ENCODE measurements around the gene ADGRL3.

Gene ADGRL3

DNA sequence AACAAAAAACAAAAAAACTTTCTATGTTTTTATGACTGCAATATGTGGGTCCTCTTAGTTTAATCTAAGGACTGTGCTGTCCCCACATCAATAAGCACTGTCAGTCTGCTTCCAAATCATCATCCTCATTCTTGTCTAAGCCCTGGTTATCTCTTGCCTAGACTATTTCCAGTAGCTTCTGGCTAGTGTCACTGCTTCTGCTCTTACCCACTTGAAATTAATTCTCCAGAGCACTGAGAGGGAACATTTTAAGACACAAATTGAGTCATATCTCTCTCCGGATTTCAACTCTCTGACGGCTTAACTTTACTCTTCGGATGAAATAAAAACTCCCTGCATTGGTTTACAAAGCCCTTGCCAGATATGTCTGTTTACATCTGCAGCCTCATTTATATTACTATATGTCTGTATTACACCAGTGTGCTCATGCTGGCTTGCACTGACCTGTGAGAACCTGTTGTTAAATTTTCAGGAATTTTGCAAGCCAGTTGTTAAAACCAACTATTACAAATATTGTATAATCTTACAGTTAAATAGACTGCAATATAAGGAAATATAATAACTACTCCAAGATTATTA is 345.9 kb downstream of the ADGRL3 start:
- DNase-seq (ENCODE audit: low read depth, low spot score), result no peak

DNA sequence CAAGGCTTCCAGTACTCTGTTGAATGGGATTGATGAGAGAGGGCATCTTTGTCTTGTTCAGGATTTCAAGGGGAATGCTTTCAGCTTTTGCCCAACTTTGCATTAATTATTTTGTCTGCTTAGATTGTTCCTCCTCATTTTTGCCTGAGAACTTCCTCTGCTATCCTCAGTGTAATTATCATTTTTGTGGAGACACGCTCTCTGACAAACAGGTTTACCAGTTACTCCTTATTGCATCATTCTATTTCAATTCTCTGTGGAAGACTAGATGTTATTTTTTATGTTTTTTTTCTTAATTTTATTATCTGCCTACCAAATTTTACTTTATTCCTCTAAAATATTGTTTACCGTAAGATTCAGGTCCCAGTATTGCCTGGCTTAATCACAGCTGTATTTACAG is 349.2 kb downstream of the ADGRL3 start:
- DNase-seq (ENCODE audit: low read depth, low spot score), result no peak

DNA sequence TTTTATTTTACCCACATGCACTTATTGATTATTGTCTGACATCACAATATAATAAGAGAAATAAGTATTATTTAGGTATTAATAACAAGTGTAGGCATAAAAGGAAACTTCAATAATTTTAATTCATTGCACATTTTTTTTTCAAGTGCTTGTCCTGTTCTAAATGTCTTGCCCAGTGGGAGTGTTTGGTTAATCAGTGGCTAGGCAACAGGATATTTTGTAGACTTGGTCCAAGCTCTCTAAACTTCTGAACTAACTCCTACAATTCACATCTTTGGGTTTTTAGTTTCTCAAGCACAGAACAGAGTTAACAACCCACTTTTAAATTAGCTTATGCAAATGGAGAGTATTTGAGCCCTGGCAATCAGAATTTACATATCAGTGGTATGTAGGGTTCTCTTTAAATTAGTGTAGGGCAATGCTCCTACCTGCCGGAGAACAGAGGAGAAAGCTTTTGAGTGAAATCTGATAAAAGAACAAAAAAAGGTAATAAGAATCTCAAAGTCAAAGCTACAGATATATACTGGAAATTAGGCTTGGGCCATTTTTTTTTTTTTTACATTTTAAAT is 353.5 kb downstream of the ADGRL3 start:
- no peak for DNase-seq (ENCODE audit: low read depth, low spot score)

DNA sequence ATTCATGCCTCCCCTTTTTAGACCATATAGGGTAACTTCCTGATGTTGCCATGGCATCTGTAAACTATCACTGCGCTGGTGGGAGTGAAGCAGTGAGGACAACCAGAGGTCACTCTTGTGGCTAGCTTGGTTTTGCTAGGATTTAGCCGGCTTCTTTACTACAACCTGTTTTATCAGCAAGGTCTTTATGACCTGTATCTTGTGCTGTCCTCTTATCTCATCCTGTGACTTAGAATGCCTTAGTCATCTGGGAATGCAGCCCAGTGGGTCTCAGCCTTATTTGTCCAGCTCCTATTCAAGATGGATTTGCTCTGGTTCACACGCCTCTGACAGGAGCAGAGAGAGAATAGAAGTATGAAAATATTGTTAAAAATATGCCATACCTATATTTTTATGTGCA is 355.7 kb downstream of the ADGRL3 start:
- peak; percentile 56 for DNase-seq (ENCODE audit: low read depth, low spot score)

DNA sequence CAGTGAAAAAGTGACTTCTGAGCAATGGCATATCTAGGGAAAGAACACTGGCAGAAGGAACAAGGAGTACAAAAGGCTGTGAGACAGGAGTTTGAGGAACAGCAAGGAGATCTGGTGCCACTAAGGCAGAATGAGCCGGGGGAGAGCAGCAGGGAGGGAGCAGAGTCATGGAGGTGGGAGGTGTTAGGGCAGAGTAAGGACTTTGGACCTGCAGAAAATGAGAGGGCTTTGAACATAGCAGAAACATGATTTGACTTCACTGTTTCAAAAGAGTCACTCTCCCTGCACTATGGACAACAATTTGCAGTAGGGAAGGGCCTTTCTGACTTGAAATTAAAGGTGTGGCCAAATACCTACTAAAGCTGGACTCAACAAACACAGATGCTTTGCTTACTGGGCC is 356.2 kb downstream of the ADGRL3 start:
- no peak for DNase-seq (ENCODE audit: low read depth, low spot score)

DNA sequence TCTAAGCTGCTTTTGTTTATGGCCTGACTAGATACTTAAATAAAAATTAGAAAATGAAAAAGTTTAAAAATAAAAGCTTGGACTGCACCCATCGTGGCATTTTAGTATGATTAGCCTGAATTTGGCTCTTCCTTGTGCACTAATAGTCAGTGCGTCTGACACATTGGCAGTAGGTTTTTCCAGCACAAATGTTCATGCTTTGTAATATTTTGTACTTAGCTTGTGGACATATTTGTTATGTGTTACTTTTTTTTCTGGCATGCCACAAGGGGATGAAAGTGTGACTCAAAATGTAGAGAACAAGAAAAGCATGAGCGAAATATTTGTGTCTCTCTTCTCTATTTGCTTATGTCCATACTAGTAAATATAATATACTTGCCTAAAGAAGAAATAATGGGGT is 359.3 kb downstream of the ADGRL3 start:
- no peak for DNase-seq (ENCODE audit: low read depth, low spot score)

DNA sequence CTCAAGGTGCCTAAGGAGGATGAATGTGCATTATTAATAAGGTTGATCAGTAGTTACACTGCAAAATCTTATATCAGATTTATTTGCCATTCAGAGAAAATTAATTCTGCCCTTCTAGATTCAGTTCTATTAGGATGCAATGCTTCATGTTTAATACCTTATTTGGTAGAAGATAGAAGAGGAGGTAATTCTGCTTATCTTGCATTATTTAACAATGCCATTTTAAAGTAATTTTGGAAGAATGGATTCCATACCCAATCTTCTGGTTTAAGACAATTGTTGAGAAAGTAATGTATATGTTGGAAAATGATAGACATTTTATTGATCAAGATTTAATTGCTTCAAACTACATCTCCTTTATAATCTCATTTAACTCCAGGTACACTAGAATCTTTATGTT is 360.9 kb downstream of the ADGRL3 start:
- no peak for DNase-seq (ENCODE audit: low read depth, low spot score)

DNA sequence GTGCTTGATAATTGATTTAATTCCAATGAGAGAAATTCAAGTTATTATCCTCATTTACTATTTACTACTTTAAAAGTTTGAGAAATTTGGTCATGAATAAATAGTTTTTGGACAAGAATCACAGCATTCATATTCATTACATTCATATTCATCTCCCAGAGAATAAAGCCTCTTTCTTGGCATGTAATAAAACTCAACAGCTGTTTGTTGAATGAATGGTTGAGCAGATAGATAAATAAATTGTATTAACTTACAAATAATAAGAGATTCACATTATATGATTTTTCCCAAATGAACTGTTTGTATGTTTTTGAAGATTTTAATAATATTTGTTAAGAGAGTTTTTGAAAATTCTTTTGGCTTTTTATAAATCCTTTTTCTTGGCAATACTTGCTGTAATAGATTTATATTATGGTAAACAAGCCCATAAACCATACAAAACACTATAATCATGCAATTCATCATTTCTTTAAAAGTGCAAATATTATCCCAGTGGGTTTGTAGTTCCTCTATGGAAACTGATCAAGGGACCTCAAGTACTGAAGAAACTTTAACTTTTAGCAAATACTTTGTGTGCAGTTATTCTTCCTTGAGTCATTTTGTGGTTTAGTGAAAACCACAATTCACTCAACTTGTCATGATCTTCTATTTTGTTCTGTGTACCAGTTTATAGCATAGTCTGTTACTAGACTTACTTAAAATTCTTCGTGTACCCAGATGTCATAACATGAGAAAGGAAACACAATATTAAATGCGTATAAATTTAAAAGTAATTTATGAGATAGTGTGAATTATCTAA is 371.8 kb downstream of the ADGRL3 start:
- DNase-seq (ENCODE audit: low read depth, low spot score), result no peak

DNA sequence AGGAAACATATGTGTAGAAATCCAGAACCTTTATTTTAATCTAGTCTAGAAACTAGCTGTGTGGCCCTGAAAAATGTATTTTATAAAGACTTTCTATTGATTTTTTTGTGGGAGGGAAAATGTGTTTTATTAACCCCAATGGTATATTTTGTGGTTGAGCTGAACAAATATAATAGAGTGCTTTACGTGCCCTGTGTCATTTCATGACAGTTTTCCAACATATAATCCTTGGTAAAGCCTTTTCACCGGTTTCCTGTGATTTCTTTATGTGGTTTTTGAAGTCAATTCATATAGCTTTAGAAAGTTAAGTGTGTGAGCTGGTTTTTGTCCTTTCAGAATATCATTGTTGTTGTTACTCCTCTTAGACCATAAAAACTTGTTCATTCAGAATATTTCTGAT is 375.7 kb downstream of the ADGRL3 start:
- DNase-seq (ENCODE audit: low read depth, low spot score), result no peak

DNA sequence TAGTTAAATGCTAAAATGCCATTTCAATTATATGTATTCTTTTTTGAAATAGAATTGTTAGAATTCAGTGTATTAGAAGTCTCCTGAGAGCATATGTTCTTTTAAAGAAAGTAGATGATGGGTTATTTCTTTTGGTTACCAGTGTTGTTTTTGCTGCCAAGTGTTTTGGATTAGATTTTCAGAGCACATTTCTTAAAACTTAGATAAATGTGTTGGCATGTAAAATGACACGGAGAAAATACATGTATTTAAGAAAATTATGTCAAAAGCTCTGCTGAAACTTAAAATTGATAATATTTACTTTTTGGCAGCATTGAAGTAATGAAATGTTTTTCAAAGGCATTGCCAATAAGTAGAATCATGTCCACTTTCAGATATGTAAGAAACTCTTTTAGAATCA is 379.7 kb downstream of the ADGRL3 start:
- DNase-seq (ENCODE audit: low read depth, low spot score), result no peak

DNA sequence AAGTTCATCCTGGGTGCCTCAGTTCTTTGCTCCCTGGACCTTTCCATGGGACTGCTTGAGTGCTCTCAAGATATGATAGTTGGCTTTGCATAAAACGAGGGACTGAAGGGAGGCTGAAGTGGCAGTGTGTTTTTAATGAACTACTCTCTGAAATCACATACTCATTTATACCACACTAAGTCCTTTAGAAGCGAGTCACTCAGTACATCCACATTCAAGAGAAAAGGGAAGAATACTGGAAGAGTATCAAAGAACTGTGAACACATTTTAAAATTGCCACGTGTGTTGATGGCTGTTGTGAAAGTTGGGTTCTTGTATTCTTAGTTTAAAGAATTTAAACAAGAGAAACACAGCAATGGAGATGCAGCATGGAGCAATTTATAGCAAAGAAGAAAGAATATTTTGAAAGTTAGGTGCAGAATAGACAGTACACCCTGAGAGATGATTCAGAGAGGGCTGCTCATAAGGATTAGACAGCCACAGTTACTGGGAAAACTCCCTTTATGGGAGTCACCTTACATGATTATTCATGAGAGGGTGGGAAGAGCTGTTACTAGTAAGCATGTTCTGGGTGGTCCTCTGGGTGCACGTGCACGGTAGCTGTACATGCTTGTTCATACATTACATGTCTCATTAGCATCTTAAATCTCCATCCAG is 380.7 kb downstream of the ADGRL3 start:
- DNase-seq (ENCODE audit: low read depth, low spot score), result no peak

DNA sequence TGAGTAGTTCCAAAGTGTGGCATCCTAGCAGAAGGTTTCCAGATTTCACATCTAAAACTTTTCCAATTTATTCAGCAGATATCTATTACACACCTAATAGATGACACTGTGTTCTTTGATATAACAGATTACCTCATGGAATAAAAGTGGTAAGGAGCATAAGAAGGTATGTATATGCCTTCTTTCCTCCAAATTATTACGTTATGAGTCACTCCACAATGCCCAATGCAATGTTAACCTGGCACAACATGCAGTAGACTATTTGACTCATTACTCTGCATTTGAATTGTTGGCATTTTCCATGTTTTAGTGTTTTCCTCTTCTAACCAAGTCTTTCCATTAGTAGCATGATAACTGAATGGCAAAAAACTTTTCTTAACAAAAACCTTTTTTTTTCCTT is 383.6 kb downstream of the ADGRL3 start:
- DNase-seq (ENCODE audit: low read depth, low spot score), result no peak

DNA sequence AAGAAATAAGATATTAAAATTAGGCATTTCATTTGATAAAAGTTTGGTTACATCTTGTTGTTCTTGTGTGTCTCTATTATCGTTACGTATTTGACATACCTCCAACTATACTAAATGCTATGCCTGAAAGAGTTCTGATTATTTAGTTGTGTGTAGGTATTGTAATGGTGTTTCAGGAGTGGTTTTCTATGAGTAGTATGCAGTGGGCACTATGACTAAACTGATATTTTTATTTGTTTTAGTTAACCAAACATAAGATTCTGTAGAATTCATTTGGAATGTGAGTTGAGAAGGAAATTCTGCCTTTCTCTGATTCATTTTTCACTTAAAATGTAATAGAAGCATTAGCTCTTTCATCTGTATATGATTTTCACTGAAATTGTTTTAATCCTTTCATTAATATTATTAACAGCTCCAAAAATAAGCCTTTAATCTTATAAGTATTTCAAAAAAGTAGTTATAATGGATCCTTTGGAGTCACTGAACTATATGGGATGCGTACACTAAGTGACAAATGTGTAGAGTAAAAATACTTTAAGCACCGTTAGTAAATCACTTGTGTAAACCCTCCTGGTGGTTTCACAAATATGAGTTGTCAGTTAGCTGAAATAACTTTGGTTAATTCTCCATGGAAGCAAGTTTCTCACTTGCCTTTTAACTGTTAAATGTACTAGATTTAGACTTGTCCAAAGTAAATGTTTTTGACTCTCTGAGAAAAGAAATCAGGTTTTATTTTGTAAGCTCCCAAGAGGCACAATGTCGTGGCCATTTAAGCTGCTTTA is 388.7 kb downstream of the ADGRL3 start:
- DNase-seq (ENCODE audit: low read depth, low spot score), result no peak

DNA sequence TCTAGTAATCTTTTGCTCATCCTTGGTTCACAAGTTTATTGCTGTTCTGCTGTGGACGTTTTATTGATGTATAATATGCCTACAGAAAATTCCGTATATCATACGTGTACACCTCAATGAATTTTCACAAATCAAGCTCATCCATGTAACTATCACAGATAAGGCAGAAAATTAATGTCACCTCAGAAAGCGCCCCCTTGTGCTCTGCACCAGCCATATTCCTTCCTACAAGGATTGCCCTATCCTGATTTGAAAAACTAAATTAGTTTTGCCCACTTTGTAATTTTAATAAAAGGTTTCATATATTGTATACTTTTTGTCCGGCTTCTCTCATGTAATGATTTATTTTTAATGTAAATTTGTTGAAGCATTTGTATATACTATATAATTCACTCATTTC is 390.8 kb downstream of the ADGRL3 start:
- no peak for DNase-seq (ENCODE audit: low read depth, low spot score)

DNA sequence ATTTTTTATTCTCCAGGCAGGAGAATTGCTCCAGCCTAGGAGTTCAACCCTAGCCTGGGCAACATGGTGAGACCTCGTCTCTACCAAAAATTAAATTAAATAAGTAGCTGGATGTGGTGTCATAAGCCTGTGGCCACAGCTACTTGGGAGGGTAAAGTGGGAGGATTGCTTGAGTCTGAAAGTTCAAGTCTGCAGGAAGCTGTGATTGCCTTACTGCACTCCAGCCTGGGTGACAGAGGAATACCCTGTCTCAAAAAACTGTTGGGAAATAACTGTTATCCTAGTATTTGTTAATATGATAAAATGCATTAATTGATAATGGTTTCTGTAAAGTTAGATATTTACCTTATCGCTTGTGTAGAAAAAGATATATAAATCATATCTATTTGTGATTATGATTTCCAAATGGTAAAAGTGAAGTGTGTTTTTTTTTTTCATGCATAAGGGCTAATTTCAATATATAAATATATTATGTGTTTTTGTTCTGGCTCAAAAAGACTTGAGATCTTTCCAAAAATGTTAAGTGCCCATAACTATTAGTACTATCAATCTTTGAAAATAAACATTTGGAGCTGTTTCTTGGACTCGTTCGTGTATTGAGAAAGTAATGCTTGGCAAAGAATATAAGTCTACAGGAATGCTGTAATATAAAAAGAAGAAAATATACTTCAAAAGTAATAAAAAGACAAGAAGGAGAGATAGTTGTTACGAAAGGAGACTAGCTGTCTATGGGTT is 396.6 kb downstream of the ADGRL3 start:
- DNase-seq (ENCODE audit: low read depth, low spot score), result no peak

DNA sequence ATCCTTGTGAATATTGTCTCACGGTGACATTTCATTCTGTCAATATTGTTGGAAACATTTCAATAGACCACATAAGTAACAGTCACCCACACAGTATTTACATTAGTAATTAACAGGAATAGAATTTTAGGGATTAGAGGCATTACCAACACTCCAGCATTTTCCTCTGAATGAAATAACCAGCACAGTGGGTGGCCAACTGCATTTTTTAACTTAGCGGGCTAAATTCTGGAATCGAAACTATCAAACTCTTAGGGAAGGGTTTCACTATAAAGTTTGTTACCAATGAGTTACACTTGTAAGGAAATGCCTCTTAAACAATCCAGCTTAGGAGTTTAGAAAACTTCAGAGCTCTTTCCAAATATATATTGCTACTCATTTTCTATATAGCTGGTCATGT is 403.0 kb downstream of the ADGRL3 start:
- no peak for DNase-seq (ENCODE audit: low read depth, low spot score)

DNA sequence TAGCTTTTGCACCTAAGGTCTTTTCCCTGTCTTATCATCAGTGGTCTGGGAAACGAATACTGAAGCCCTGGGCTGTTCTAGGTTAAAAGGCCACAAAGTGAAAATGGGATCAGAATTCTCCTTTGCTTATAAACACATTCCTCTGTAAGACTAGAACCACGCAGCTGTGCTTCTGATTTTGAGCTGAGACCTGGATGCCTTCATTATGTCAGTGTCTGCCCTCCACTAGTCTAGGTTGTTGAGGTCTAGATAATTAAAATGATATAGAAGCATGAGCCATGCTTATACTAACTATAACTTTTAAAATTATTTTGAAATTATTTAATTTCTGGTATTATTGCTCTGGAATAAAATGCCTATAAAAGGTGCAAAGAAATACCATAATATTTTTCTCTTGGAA is 403.9 kb downstream of the ADGRL3 start:
- no peak for DNase-seq (ENCODE audit: low read depth, low spot score)

DNA sequence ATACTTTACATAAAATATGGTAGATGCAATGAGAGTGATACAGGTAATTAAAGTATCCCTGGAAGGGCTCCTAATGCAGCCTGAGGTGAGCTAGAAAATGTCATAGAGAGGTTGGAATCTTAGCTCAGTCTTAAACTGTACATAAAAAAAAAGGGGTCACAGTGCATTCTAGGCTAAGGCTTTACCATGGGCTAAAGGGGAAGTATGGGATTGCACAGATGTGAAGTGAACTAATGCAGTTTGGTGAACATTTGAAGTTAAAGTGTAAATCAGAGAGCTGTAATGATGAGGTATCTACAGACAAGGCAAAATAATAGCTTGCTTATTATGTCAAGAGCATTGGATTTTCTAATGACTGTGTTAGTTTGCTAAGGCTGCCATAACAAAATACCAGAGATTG is 405.9 kb downstream of the ADGRL3 start:
- no peak for DNase-seq (ENCODE audit: low read depth, low spot score)

DNA sequence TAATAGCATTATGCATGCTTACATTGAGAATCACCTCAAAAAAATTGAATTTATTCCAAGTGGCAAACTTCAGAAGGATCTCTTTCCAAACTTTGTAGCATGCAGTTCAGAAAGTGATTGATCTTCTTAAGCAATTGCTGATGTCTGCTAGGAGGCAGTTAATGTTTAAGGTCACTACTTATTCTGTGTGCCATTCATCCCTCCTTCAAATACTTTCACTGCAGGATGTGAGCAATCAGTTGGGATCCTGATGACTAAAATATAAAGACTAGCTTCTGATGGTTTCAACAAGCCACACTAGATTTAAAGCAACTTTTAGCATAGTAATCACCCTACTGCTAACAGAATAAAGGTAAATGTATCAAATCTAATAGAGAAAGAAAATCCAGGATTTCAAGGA is 414.1 kb downstream of the ADGRL3 start:
- no peak for DNase-seq (ENCODE audit: low read depth, low spot score)

DNA sequence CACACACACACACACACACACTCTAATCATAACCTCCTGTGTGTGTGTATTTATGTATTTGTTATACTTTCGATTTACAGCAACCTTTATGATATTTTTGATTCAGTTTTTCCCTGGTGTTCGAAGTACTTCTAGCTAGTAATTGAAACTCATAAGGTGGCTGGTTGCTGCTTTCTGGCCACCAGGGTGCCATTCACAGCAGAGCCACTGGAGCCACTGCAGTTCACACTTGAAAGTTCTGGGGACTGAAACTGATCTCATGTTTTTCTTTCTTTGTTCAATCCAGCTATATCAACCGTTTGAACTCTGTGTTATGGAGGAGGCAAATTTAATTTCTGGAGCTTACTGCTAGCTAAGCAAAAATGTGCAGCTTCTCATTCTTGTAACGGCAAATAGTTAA is 419.4 kb downstream of the ADGRL3 start:
- no peak for DNase-seq (ENCODE audit: low read depth, low spot score)

DNA sequence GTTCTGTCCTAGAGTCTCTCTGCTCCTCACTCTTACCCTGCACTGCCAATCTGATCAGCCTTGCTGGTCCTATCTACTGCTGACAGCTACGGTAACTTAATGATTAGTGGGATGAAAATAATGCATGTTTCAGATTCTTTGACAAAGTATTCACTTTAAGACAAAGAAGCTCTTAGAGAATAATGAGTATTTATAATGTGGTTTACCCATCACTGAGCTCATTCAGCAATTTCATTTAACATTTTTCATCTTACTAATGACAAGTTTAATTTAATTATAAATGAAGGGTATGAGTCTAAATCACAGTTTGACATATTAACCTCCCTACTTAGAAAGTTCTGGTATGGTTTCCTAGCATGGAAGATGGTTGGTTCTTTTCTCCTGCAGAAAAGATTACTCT is 428.2 kb downstream of the ADGRL3 start:
- DNase-seq (ENCODE audit: low read depth, low spot score), result no peak
